Smooth muscle cell (in vitro differentiated cells): ENCODE data around the gene ISCA1. TPM values are rescaled to one million over a fixed set of nuclear protein-coding genes. Genes with fewer than 3 reads are reported as not detected.

Source experiments
- DNase-seq: peaks from one replicate; lab custom pipeline; 2025; ENCODE audit not compliant: unreplicated experiment; lab: John Stamatoyannopoulos, UW
- H2AFZ ChIP-seq: fragments of 200-600 bp; sonication (generic); 2 replicates; pipeline ENCODE4 v1.6.0; 2016; ENCODE audit warnings: antibody characterized with exemption, low read depth, mild to moderate bottlenecking
- H3F3A ChIP-seq: fragments of 200-600 bp; sonication (generic); 2 replicates; pipeline ENCODE4 v1.6.0; 2017; ENCODE audit warnings: antibody characterized with exemption, low read depth
- H3K27ac ChIP-seq: fragments of 200-600 bp; sonication (generic); 2 replicates; pipeline ENCODE4 v1.5.1; 2016; ENCODE audit warnings: low read depth, mild to moderate bottlenecking
- H3K27me3 ChIP-seq: fragments of 200-600 bp; sonication (generic); 2 replicates; pipeline ENCODE4 v1.6.1; 2016; ENCODE audit warnings: low read depth, mild to moderate bottlenecking
- H3K36me3 ChIP-seq: fragments of 200-600 bp; sonication (generic); 2 replicates; pipeline ENCODE4 v1.5.1; 2016; ENCODE audit warnings: low read depth
- H3K4me1 ChIP-seq: fragments of 200-600 bp; sonication (generic); 2 replicates; pipeline ENCODE4 v1.5.1; 2016; ENCODE audit warnings: low read depth
- H3K4me2 ChIP-seq: fragments of 200-600 bp; sonication (generic); 2 replicates; pipeline ENCODE4 v1.6.0; 2016; ENCODE audit warnings: mild to moderate bottlenecking
- H3K4me3 ChIP-seq: fragments of 200-600 bp; sonication (generic); 2 replicates; pipeline ENCODE4 v1.5.1; 2016; ENCODE audit warnings: mild to moderate bottlenecking
- H3K79me2 ChIP-seq: fragments of 200-600 bp; sonication (generic); 2 replicates; pipeline ENCODE4 v1.6.0; 2016; ENCODE audit warnings: low read depth, mild to moderate bottlenecking
- H3K9ac ChIP-seq: fragments of 200-600 bp; sonication (generic); 2 replicates; pipeline ENCODE4 v1.6.0; 2016; ENCODE audit warnings: low read depth
- H3K9me3 ChIP-seq: fragments of 200-600 bp; sonication (generic); replicated peaks from 2 replicates; pipeline ENCODE4 v1.5.1; 2016; ENCODE audit warnings: low read depth
- H4K20me1 ChIP-seq: fragments of 200-600 bp; sonication (generic); 2 replicates; pipeline ENCODE4 v1.6.0; 2016; ENCODE audit warnings: low read depth
- WGBS: methylation state at CpG from one replicate; pipeline ENCODE4 v1.1.7; 2016; ENCODE audit warnings: low lambda C conversion rate; 5-methylcytosine and 5-hydroxymethylcytosine counted together
- polyA plus RNA-seq: library from polyadenylated mRNA; unstranded; fragments of >200 nt; fragmentation: Nextera tagmentation; extraction: Ambion mirVana; gene quantifications from 2 replicates; pipeline ENCODE4 v1.2.1, GENCODE V29; 2016
- total RNA-seq: library from RNA; depleted of rRNA; stranded (reverse); fragments of >200 nt; gene quantifications from 2 replicates; pipeline ENCODE4 v1.2.3, GENCODE V29; 2014
- TF ChIP-seq, protein P1 (sequence below): fragments of 200-600 bp; sonication (generic); IDR thresholded peaks from 2 replicates; pipeline ENCODE4 v1.5.1; 2017; ENCODE audit warnings: borderline replicate concordance, mild to moderate bottlenecking, antibody characterized with exemption; ENCODE audit not compliant: insufficient read depth, poor library complexity, severe bottlenecking

Gene ISCA1
- total and polyA plus RNA-seq, 2 experiments from 2014 or later = 19.8 to 38.9 TPM

GRCh38 chr9:86287013-86287412, 4.7 kb upstream of the ISCA1 start:
- Histone ChIP-seq H3K4me3 (no peak overlapping the region), H3K4me2 (peak overlapping the region; percentile 1), H3F3A (no peaks in the 10 kb centered on the region), H4K20me1 (no peaks in the 10 kb centered on the region), H3K9me3 (no peaks in the 10 kb centered on the region), H2AFZ (no peak overlapping the region), H3K9ac (no peak overlapping the region), H3K27ac (no peak overlapping the region), H3K4me1 (peaks cover 14% of the 10 kb centered on the region), H3K27me3 (no peaks in the 10 kb centered on the region), H3K36me3 (peaks cover 4% of the 10 kb centered on the region), H3K79me2 (no peaks in the 10 kb centered on the region)
- TF ChIP-seq, protein P1, sequence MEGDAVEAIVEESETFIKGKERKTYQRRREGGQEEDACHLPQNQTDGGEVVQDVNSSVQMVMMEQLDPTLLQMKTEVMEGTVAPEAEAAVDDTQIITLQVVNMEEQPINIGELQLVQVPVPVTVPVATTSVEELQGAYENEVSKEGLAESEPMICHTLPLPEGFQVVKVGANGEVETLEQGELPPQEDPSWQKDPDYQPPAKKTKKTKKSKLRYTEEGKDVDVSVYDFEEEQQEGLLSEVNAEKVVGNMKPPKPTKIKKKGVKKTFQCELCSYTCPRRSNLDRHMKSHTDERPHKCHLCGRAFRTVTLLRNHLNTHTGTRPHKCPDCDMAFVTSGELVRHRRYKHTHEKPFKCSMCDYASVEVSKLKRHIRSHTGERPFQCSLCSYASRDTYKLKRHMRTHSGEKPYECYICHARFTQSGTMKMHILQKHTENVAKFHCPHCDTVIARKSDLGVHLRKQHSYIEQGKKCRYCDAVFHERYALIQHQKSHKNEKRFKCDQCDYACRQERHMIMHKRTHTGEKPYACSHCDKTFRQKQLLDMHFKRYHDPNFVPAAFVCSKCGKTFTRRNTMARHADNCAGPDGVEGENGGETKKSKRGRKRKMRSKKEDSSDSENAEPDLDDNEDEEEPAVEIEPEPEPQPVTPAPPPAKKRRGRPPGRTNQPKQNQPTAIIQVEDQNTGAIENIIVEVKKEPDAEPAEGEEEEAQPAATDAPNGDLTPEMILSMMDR = peak; percentile 31
- no peak for DNase-seq
- WGBS = 18% methylated on average over 7 of the region's 7 CpGs

- Histone ChIP-seq H3K4me2 (no peak overlapping the region), H3K36me3 (peaks cover 4% of the 10 kb centered on the region), H3F3A (no peaks in the 10 kb centered on the region), H3K27ac (no peak overlapping the region), H3K4me3 (no peak overlapping the region), H3K9me3 (no peaks in the 10 kb centered on the region), H3K79me2 (peaks cover 4% of the 10 kb centered on the region), H4K20me1 (no peaks in the 10 kb centered on the region), H3K27me3 (no peaks in the 10 kb centered on the region), H2AFZ (no peak overlapping the region), H3K4me1 (peaks cover 17% of the 10 kb centered on the region), H3K9ac (no peak overlapping the region)
- TF ChIP-seq, protein P1 = no peak
- WGBS = 53% methylated on average over 3 of the region's 3 CpGs
- DNase-seq = no peak
Measured at GRCh38 chr9:86286278-86286677, 3.9 kb upstream of the ISCA1 start.

DNA sequence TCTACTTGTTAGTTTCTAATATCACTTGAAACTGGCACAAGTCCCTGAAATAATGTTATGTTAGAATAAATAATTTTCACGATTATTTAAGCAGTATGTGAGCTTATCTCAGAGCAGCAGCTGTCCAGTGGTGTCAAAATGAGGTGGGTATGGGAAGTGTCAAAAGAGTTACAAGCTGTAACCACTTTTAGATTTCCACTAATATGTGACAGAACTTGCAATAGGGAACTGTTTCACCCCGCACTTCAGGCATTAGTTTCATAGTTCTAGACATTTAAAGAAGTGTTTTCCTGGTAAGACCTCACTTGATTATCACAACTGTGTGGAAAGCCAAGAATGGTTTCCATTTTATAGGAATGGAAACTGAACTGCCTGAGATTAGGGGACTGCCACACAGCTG, 2.9 kb upstream of the ISCA1 start:
- H4K20me1 ChIP-seq = peaks cover 5% of the 10 kb centered on the region
- no peak overlapping the region for H3K4me2 ChIP-seq

More for the DNA sequence above, 2.9 kb upstream of the ISCA1 start:
- Histone ChIP-seq H3K27ac (no peak overlapping the region), H3K4me3 (no peak overlapping the region), H3K9me3 (no peaks in the 10 kb centered on the region), H3K36me3 (peaks cover 4% of the 10 kb centered on the region), H3K4me1 (peaks cover 23% of the 10 kb centered on the region), H2AFZ (no peak overlapping the region), H3K9ac (no peak overlapping the region), H3K79me2 (peaks cover 14% of the 10 kb centered on the region), H3F3A (no peaks in the 10 kb centered on the region), H3K27me3 (no peaks in the 10 kb centered on the region)
- WGBS = 73% methylated on average over 2 of the region's 2 CpGs
- DNase-seq = no peak
- TF ChIP-seq, protein P1 = no peak
